HG03103 (cell line): Measurements from ENCODE around the gene PIAS1.
A peak's percentile ranks its signal among the peaks of the same experiment; 100 is the strongest.
"Not testable (repeated sequence)": the region's sequence is repeated elsewhere in the genome, so short reads cannot be mapped to it uniquely, and the experiment has no call there.

Experiments
- ATAC-seq: cut with Tn5 transposase; IDR thresholded peaks from one replicate; pipeline ENCODE4 v1.9.1; 2021; ENCODE audit warnings: low read depth; ENCODE audit not compliant: unreplicated experiment

Gene PIAS1

GRCh38 chr15:68200016-68200861, 146.1 kb downstream of the PIAS1 start:
- ATAC-seq: no peak

GRCh38 chr15:68201153-68201878, 147.2 kb downstream of the PIAS1 start:
- ATAC-seq: no peak

- no peak for ATAC-seq
Observed at GRCh38 chr15:68201879-68202261, 147.8 kb downstream of the PIAS1 start.

GRCh38 chr15:68202994-68203393, 148.9 kb downstream of the PIAS1 start:
- ATAC-seq: not testable (repeated sequence)

- no peak for ATAC-seq
Observed at GRCh38 chr15:68203486-68203885, 149.4 kb downstream of the PIAS1 start.

- ATAC-seq: no peak
Observed at GRCh38 chr15:68203956-68204355, 149.8 kb downstream of the PIAS1 start.

- no peak for ATAC-seq
Observed at GRCh38 chr15:68204361-68204760, 150.2 kb downstream of the PIAS1 start.

- no peak for ATAC-seq
Observed at GRCh38 chr15:68204776-68205557, 150.9 kb downstream of the PIAS1 start, which contains the start of gene CALML4. TSS of gene CALML4 (minus strand) at chr15:68205332. CDS start at chr15:68205247, 85 bp downstream.

- ATAC-seq: no peak
Observed at GRCh38 chr15:68205558-68205944, 151.4 kb downstream of the PIAS1 start.

GRCh38 chr15:68205954-68206539, 151.9 kb downstream of the PIAS1 start:
- ATAC-seq: no peak

- ATAC-seq: no peak
Observed at GRCh38 chr15:68206711-68207151, 152.6 kb downstream of the PIAS1 start.

- no peak for ATAC-seq
Observed at GRCh38 chr15:68207176-68207935, 153.2 kb downstream of the PIAS1 start.

GRCh38 chr15:68208136-68208535, 154.0 kb downstream of the PIAS1 start:
- no peak for ATAC-seq

GRCh38 chr15:68208636-68209240, 154.6 kb downstream of the PIAS1 start:
- ATAC-seq: no peak

GRCh38 chr15:68209272-68209671, 155.2 kb downstream of the PIAS1 start:
- no peak for ATAC-seq

- ATAC-seq: peak; percentile 55
Observed at GRCh38 chr15:68209735-68210408, 155.8 kb downstream of the PIAS1 start.

GRCh38 chr15:68210409-68210756, 156.3 kb downstream of the PIAS1 start:
- ATAC-seq: no peak

GRCh38 chr15:68210821-68211655, 156.9 kb downstream of the PIAS1 start:
- no peak for ATAC-seq
